Thyroid gland (tissue), 4 donors: ENCODE results near the gene SLC5A1.

Experiments
- CTCF ChIP-seq, 6 experiments: fragments of 200-600 bp in 3 of 6; fragments of 450-650 bp in 3 of 6; sonication (generic) in 3 of 6; IDR thresholded peaks; one replicate each; pipeline ENCODE4 v1.5.1; 2016 to 2019; ENCODE audit warnings: antibody characterized with exemption in 6 of 6, mild to moderate bottlenecking in 2 of 6, inconsistent platforms in 1 of 6, moderate library complexity in 1 of 6
- POLR2A ChIP-seq, 2 donors: fragments of 450-650 bp; IDR thresholded peaks; one replicate each; pipeline ENCODE4 v1.6.1; 2017; ENCODE audit warnings: antibody characterized with exemption in 2 of 2, mild to moderate bottlenecking in 2 of 2, moderate library complexity in 1 of 2

DNA sequence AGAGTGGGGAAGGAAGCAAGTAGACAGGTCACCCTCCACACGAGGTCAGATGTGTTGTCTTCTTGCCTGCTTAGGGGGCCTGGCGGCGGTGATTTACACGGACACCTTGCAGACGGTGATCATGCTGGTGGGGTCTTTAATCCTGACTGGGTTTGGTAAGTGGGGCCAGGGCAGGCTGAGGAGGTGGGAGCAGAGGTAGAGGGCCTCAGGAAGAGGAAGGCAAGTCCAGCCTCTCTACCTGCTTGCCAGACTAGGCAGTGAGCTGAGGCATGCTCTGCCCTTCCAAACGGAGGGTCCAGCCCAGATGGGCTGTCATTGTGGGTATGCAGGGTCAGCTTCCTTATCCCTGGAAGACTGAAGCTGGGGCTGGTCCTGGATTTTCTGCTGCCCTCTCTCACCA is 39.9 kb downstream of the SLC5A1 start:
- no peak for TF ChIP-seq CTCF (IDR thresholded peaks at IDR 0.05)
- TF ChIP-seq POLR2A (IDR thresholded peaks at IDR 0.05): no peak
